DOHH2 (cell line): ENCODE measurements around the gene LMO7.

ENCODE experiments used
- CTCF ChIP-seq: fragments of 200-600 bp; sonication (generic); IDR thresholded peaks from one replicate; pipeline ENCODE4 v1.5.1; 2014; ENCODE audit warnings: antibody characterized with exemption, mild to moderate bottlenecking, low read depth, low read length; ENCODE audit not compliant: poor library complexity, severe bottlenecking
- EZH2phosphoT487 ChIP-seq: fragments of 200-600 bp; sonication (generic); IDR thresholded peaks from 2 replicates; pipeline ENCODE4 v1.6.1; 2017; ENCODE audit warnings: borderline replicate concordance, mild to moderate bottlenecking, antibody characterized with exemption, low read length, moderate library complexity, mixed read lengths

GRCh38 chr13:75818968-75819225, 182.8 kb downstream of the LMO7 start:
- TF ChIP-seq CTCF (no peak), EZH2phosphoT487 (no peak)
